B cell (primary cell): Measurements from ENCODE around the gene VWA8. TPM values are rescaled to one million over a fixed set of nuclear protein-coding genes. Genes with fewer than 3 reads are reported as not detected.
"Not testable (repeated sequence)": the region's sequence is repeated elsewhere in the genome, so short reads cannot be mapped to it uniquely, and the experiment has no call there.

Source experiments
- ATAC-seq: fragments of 200-7000 bp; cut with Tn5 transposase; one replicate; pipeline ENCODE4 v1.10.0; 2021; ENCODE audit warnings: low read depth, mild to moderate bottlenecking, moderate number of reproducible peaks, moderate library complexity
- CTCF ChIA-PET: fragments of 350-600 bp; sonication (Branson Sonifier 250); formaldehyde crosslinking; loops from one replicate; lab custom pipeline; 2021; ENCODE audit warnings: antibody characterized with exemption, inconsistent platforms; lab: Charles Lee
- POLR2A ChIA-PET: fragments of 350-600 bp; sonication (Branson Sonifier 250); formaldehyde crosslinking; loops from one replicate; lab custom pipeline; 2021; ENCODE audit warnings: antibody characterized with exemption; lab: Charles Lee
- DNase-seq: peaks from one replicate; pipeline ENCODE4 v3.0.0; 2013
- H2AFZ ChIP-seq: 2 replicates; pipeline ENCODE4 v1.6.1; 2012; ENCODE audit warnings: mild to moderate bottlenecking, low read depth, low read length; ENCODE audit not compliant: insufficient read depth, poor library complexity, severe bottlenecking
- H3K27ac ChIP-seq, 2 donors: 1 replicate in 1 of 2; 2 replicates in 1 of 2; pipeline ENCODE4 v1.5.1; 2012 to 2013; ENCODE audit warnings: low read length in 2 of 2, mild to moderate bottlenecking in 2 of 2, moderate library complexity in 1 of 2
- H3K27me3 ChIP-seq, 4 experiments: fragments of 200-600 bp in 1 of 4; sonication (generic) in 1 of 4; replicated peaks in 1 of 4; 1 replicate in 2 of 4; 2 replicates in 2 of 4; pipeline versions ENCODE4 v1.6.1 to v1.7.0; 2013 to 2016; ENCODE audit warnings: low read length in 3 of 4, mild to moderate bottlenecking in 2 of 4, mixed read lengths in 1 of 4, moderate library complexity in 1 of 4; ENCODE audit not compliant: insufficient read depth in 4 of 4, control insufficient read depth in 3 of 4; ENCODE audit errors: control extremely low read depth in 1 of 4
- H3K36me3 ChIP-seq, 2 experiments: replicated peaks in 1 of 2; 1 replicate in 1 of 2; 2 replicates in 1 of 2; pipeline versions ENCODE4 v1.6.1 to v1.7.1; 2013; ENCODE audit warnings: low read length in 1 of 2; ENCODE audit not compliant: insufficient read depth in 2 of 2, control insufficient read depth in 1 of 2; ENCODE audit errors: control extremely low read depth in 1 of 2, extremely low read depth in 1 of 2
- H3K4me1 ChIP-seq, 2 donors: fragments of 200-600 bp in 1 of 2; sonication (generic) in 1 of 2; 1 replicate in 1 of 2; 2 replicates in 1 of 2; pipeline versions ENCODE4 v1.5.1 to v1.6.1; 2013 to 2017; ENCODE audit warnings: low read length in 2 of 2; ENCODE audit not compliant: control insufficient read depth in 2 of 2, insufficient read depth in 2 of 2
- H3K4me2 ChIP-seq: replicated peaks from 2 replicates; pipeline ENCODE3; 2012; ENCODE audit warnings: mild to moderate bottlenecking, low read depth, low read length; ENCODE audit not compliant: poor library complexity, severe bottlenecking
- H3K4me3 ChIP-seq, 5 experiments: fragments of 200-600 bp in 1 of 5; sonication (generic) in 1 of 5; 1 replicate in 3 of 5; 2 replicates in 2 of 5; pipeline versions ENCODE4 v1.5.1 to v1.7.0; 2011 to 2016; ENCODE audit warnings: low read length in 4 of 5, mild to moderate bottlenecking in 4 of 5, low read depth in 2 of 5, control low read depth in 1 of 5, moderate library complexity in 1 of 5; ENCODE audit not compliant: insufficient read depth in 1 of 5; ENCODE audit errors: control extremely low read depth in 1 of 5, extremely low read depth in 1 of 5
- H3K79me2 ChIP-seq: fragments of 200-600 bp; sonication (generic); one replicate; pipeline ENCODE4 v1.6.0; 2016; ENCODE audit warnings: low read length; ENCODE audit not compliant: control insufficient read depth, insufficient read depth
- H3K9ac ChIP-seq: fragments of 200-600 bp; sonication (generic); 2 replicates; pipeline ENCODE4 v1.6.1; 2017; ENCODE audit warnings: mild to moderate bottlenecking, low read length, moderate library complexity
- H3K9me3 ChIP-seq, 3 donors: one replicate each; pipeline versions ENCODE4 v1.6.1 to v1.7.1; 2013; ENCODE audit warnings: low read length in 2 of 3; ENCODE audit not compliant: control insufficient read depth in 2 of 3, insufficient read depth in 1 of 3; ENCODE audit errors: control extremely low read depth in 1 of 3
- H4K20me1 ChIP-seq: 2 replicates; pipeline ENCODE4 v1.6.0; 2012; ENCODE audit warnings: mild to moderate bottlenecking, low read length; ENCODE audit not compliant: insufficient read depth, control insufficient read depth, poor library complexity, severe bottlenecking
- H3K27ac Mint-ChIP-seq: one replicate; pipeline ENCODE4 v1.8.0; 2021; ENCODE audit warnings: mixed read lengths
- H3K27me3 Mint-ChIP-seq: one replicate; pipeline ENCODE4 v1.8.0; 2021; ENCODE audit warnings: mixed read lengths
- H3K4me1 Mint-ChIP-seq: one replicate; pipeline ENCODE4 v1.8.0; 2021; ENCODE audit warnings: mixed read lengths
- H3K4me3 Mint-ChIP-seq: one replicate; pipeline ENCODE4 v1.8.0; 2021; ENCODE audit warnings: mixed read lengths
- H3K9me3 Mint-ChIP-seq: one replicate; pipeline ENCODE4 v1.8.0; 2022; ENCODE audit warnings: mixed read lengths; ENCODE audit not compliant: insufficient read depth
- CTCF ChIP-seq: fragments of 200-600 bp; IDR thresholded peaks from one replicate; pipeline ENCODE4 v1.8.0; 2022; ENCODE audit warnings: antibody characterized with exemption, mild to moderate bottlenecking
- EZH2 ChIP-seq: IDR thresholded peaks from 2 replicates; pipeline ENCODE4 v1.6.1; 2012; ENCODE audit warnings: borderline replicate concordance, low read depth, mild to moderate bottlenecking, moderate library complexity, low read length; ENCODE audit not compliant: insufficient read depth, poor library complexity, severe bottlenecking
- WGBS: methylation state at CpG from one replicate; pipeline ENCODE4 v1.1.5; 2013; ENCODE audit warnings: missing lambda C conversion rate; ENCODE audit not compliant: insufficient coverage; 5-methylcytosine and 5-hydroxymethylcytosine counted together
- intact Hi-C: fragments of 100-400 bp; cut with micrococcal nuclease; formaldehyde crosslinking; loops from one replicate; pipeline ENCODE4 v1.10.0; 2022
- polyA plus RNA-seq: library from polyadenylated mRNA; depleted of rRNA; stranded (reverse); fragments of >200 nt; gene quantifications from 2 replicates; pipeline ENCODE4 v1.2.3, GENCODE V29; 2012
- total RNA-seq, 2 donors: library from RNA; stranded (reverse); fragments of 120-200 nt in 1 of 2; gene quantifications; 1 replicate in 1 of 2; 2 replicates in 1 of 2; pipeline versions ENCODE4 v1.2.3 to v1.2.4, GENCODE V29; 2013 to 2022

The VWA8 gene
- total and polyA plus RNA-seq, 2 donors (not counting 1 experiment from before 2014, with no cell fraction given), result 6.0 to 19.7 TPM

- DNase-seq, result no peak
- intact Hi-C loops, result no loop called here
- no peaks in the 10 kb centered on the region for H3K27me3 Mint-ChIP-seq
- H3K9me3 ChIP-seq, result no peaks in the 10 kb centered on the region
- H3K36me3 ChIP-seq, result peaks cover 0 to 14% of the 10 kb centered on the region in 2 experiments
- H3K79me2 ChIP-seq, result no peaks in the 10 kb centered on the region
- H3K9ac ChIP-seq, result no peak overlapping the region
- H4K20me1 ChIP-seq, result no peaks in the 10 kb centered on the region
- no peak overlapping the region for H2AFZ ChIP-seq
- no peaks in the 10 kb centered on the region for H3K4me1 ChIP-seq
- no peak for ATAC-seq
- H3K27me3 ChIP-seq, result no peaks in the 10 kb centered on the region
- H3K9me3 Mint-ChIP-seq, result peaks cover 7% of the 10 kb centered on the region
- H3K4me2 ChIP-seq, result no peak overlapping the region
- H3K4me3 ChIP-seq, result no peak overlapping the region
- CTCF ChIA-PET, result no interaction called here
- H3K27ac Mint-ChIP-seq, result no peak overlapping the region
- no peak overlapping the region for H3K27ac ChIP-seq
- POLR2A ChIA-PET, result no interaction called here
- H3K4me1 Mint-ChIP-seq, result no peaks in the 10 kb centered on the region
- H3K4me3 Mint-ChIP-seq, result no peak overlapping the region
- TF ChIP-seq CTCF (no peak), EZH2 (no peak)
These were observed 77.8 kb downstream of the VWA8 start for GRCh38 chr13:41883147-41883546.

- H3K4me3 ChIP-seq, H3K9me3 ChIP-seq, H3K4me1 ChIP-seq, POLR2A ChIA-PET, H3K4me1 Mint-ChIP-seq, ATAC-seq, intact Hi-C loops, H2AFZ ChIP-seq, H3K9me3 Mint-ChIP-seq, DNase-seq, H3K27me3 ChIP-seq, H3K27ac ChIP-seq, H3K4me2 ChIP-seq, CTCF ChIA-PET, H3K27me3 Mint-ChIP-seq, H3K9ac ChIP-seq, H3K4me3 Mint-ChIP-seq, H3K79me2 ChIP-seq, H4K20me1 ChIP-seq, H3K27ac Mint-ChIP-seq: not testable (repeated sequence)
- no CpG with 5 or more reads among the region's 32 CpGs for WGBS
- peaks cover 0 to 14% of the 10 kb centered on the region in 2 experiments for H3K36me3 ChIP-seq
These were observed 79.0 kb downstream of the VWA8 start for GRCh38 chr13:41881890-41882289.
